ENCODE data around the gene CHAC2.
"Not testable (repeated sequence)": the region's sequence is repeated elsewhere in the genome, so short reads cannot be mapped to it uniquely, and the experiment has no call there.

CHAC2 gene

DNA sequence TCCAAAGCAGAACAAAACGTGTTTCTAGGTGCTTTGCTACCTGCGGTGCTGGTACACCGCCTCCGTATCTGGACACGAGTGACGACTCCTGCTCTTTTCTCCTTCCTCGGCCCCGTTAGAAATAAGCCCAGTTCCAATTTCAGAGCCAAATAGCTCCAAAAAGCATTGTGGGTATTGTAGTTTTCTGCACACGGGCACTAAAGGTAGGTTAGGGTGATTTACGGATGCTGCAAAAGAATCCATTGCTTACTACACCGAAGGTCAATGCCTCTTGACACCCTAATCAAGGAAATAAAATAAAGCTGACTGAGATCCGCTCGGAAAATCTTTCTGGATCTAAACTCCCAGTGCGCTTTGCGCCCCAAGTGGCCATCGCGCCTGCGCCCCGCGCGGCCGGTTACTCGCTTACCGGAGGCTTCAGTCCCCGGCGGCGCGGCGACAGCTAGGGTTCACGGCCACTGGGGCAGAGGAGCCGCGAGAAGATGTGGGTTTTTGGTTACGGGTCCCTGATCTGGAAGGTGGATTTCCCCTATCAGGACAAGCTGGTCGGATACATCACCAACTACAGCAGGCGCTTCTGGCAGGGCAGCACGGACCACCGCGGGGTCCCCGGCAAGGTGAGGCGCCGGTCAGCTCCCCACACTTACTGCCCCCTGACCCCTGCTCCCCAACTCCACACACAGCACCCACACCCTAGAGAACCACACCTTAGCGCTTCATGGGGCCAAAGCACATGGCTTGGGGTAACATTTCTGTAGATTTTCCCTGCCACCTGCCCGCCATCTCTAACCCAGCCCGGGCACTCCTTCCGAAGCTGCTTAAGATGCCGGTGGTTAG lies at the start of gene CHAC2:
Gene CHAC2 (plus strand): TSS at position 400 of the 837 bp plus-strand sequence. CDS start 83 bp downstream, at position 483.
- peak; percentile 11 for DNase-seq

- DNase-seq = not testable (repeated sequence)
These were observed 46.7 kb upstream of the CHAC2 start for GRCh38 chr2:53720944-53721343.

DNA sequence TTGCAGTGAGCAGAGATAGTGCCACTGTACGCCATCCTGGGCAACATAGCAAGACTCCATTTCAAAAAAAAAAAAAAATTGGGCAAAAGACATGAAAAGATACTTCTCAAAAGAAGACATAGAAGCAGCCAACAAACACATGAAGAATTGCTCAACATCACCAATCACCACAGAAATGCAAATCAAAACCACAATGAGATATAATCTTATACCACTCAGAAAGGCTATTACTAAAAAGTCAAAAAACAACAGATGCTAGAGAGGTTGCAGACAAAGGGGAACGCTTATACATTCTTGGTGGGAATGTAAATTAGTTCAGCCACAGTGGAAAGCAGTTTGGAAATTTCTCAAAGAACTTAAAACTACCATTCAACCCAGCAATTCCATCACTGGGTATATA lies 43.1 kb upstream of the CHAC2 start:
- DNase-seq = no peak

GRCh38 chr2:53725662-53726061 lies 41.9 kb upstream of the CHAC2 start:
- no peak for DNase-seq

GRCh38 chr2:53727921-53728320 lies 39.7 kb upstream of the CHAC2 start:
- DNase-seq = no peak

DNA sequence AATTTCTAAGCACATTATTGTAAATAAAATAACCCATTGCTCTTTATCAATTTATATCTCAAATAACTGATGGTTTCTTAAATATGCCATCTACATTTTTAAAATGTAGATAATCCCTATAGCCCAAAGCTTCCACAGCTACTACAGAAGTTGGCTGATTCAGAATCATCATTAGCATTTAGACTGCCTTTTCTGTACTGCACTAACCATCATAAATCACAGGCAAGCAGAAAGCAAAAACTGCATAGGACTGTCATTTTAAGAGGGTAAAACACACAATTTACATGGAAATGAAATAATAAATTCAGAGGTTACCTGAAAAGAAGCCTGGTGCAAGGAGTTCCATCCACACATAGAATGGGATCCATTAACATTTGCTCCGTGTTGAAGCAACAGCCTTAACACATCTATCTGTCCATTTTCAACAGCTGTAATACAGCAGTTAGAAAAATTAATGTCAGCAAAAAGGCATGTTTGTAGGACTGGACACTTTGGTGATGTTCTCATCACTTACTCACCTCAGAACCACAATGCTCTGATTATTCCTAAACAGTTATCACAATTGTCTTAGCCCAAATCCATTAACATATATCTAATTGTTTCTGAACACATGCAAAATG lies 38.4 kb upstream of the CHAC2 start:
- no peak for DNase-seq

DNA sequence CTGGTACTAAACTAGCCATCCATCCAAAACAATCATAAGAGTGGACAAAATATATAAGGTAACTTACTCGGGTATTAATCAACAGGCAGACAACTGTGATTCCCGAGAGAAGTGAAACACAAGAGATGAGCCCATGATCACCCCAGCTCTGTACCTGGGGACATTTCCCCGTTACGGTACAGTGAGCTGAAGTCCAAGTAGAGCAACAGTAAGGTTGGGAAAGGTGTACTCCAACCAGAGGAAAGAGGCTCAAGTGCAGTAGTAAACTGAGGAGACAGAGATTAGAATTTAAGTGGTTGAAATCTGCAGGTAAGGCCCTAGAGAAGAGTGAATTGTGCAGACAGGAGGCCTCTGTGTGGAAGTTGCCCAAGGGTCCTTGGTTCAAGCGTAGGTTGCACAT lies 30.5 kb upstream of the CHAC2 start:
- no peak for DNase-seq

- DNase-seq = no peak
These were observed 28.6 kb upstream of the CHAC2 start for GRCh38 chr2:53739032-53739431.

- DNase-seq = no peak
These were observed 27.4 kb upstream of the CHAC2 start for GRCh38 chr2:53740170-53740569.

GRCh38 chr2:53744395-53745065 lies 23.1 kb upstream of the CHAC2 start:
- no peak for DNase-seq

GRCh38 chr2:53750041-53750768 lies 17.4 kb upstream of the CHAC2 start:
- DNase-seq = no peak

DNA sequence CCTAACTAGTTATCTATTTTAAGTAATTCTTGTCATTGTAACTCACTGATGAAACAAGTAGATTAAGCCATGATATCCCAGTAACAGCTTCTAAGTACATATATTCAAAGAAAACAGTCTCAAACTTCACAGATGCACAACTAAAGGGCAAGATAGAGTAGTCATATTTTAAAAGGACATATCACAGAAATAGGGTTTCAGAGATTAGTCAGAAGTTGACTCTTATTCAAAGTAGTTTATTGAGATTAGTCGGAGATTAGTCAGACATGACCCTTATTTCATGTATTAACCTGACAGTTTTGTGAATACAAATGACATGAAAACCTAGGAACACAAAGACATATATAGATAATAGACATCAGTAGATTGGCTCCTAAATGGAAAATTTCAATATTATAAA lies 15.9 kb upstream of the CHAC2 start:
- DNase-seq = no peak

GRCh38 chr2:53752385-53752784 lies 15.2 kb upstream of the CHAC2 start:
- DNase-seq = no peak

- DNase-seq = no peak
These were observed 14.6 kb upstream of the CHAC2 start for GRCh38 chr2:53753041-53753440.

DNA sequence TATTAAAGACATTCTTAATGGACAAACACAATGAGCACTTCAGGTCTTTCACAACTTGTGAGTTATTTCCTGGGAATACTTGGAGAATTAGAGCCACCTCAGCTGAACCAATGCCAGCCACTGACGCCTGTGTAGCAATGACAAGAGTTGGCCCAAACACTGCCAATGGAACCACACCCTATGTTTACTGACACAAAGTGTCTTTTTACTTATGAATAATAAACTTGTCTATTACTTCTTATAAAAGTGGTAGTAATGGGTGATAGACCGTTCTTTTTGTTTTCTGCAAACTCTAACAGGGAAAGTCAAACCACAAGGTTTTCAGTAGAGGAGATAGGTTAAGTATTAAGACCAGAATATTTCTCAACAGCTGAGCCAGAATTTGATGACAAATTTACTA lies 12.5 kb upstream of the CHAC2 start:
- DNase-seq = no peak

- no peak for DNase-seq
These were observed 11.0 kb upstream of the CHAC2 start for GRCh38 chr2:53756644-53757043.

- DNase-seq = not testable (repeated sequence)
These were observed 10.4 kb upstream of the CHAC2 start for GRCh38 chr2:53757206-53757605.

DNA sequence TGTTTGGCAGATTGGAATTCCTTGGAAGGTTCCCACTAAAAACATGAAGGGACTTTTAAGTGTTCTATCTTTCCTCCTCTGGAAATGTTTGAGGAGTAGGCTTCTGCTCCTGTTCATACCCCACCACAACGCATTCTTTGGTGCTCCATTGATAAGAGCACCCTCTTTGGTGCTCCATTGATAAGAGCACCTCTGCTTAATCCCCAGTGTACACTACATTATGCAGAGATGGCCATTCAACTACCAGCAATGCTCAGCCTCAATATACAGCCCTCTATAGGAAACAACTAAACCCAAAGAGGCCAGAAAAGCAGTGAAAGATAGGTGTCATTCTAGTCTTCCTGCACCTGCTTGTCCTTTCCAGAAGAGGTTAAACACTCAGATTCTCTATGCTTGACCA lies 1.8 kb upstream of the CHAC2 start:
- DNase-seq = no peak

- DNase-seq = no peak
These were observed 588 bp downstream of the CHAC2 start for GRCh38 chr2:53768242-53768542.

DNA sequence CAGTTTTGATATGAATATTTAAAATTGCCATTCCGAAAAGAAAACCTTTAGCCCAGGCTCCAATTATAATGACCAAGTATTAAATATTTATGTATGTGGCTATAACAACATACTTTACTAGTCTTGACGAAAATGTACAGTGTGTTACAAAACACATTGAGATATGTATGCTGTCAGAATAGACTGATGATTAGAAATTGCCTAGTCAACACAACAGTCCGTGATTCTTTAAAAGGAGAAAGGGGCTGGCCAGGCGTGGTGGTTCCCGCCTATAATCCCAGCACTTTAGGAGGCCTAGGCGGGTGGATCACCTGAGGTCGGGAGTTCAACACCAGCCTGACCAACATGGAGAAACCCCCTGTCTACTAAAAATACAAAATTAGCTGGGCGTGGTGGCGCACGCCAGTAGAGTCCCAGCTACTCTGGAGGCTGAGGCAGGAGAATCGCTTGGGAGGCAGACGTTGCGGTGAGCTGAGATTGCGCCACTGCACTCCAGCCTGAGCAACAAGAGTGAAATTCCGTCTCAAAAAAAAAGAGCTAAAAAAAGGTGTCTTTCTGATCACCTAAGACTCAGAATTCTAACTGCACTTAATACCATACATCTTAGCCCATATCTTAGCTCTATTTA lies 1.8 kb downstream of the CHAC2 start:
- DNase-seq = no peak

GRCh38 chr2:53770264-53770663 lies 2.7 kb downstream of the CHAC2 start:
- no peak for DNase-seq

GRCh38 chr2:53777134-53777533 lies 9.5 kb downstream of the CHAC2 start:
- no peak for DNase-seq

GRCh38 chr2:53778536-53779162 lies 11.0 kb downstream of the CHAC2 start:
- DNase-seq = no peak

All from SIG-M5 (cell line).